Measurements from ENCODE around the gene FMNL1. TPM values are rescaled to one million over a fixed set of nuclear protein-coding genes. Genes with fewer than 3 reads are reported as not detected.

FMNL1 gene
- total and polyA plus RNA-seq, 8 donors: 4.5 to 34.5 (median 10.0) TPM

DNA sequence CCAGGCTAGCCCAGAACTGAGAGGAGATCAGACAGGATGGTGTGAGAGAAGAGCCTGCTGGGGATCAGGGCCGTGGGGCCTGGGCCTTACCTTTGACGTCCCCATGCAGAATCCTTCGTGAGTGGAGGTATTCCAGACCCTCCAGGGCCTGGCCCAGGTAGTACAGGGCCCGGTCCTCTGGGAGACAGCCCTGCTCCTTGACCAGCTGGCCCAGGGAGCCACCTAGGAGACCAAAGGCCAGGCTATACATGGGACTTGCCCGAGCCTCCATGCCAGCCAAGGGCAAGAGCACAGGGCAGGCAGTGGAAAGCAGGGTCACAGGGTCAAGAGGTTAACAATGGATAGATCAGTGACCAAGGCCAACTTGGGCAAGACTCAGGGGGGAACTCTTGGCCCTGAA, 52.3 kb downstream of the FMNL1 start:
- intact Hi-C loops (cut with DNase I; ENCODE audit: low total_unique reads): no loop called here
- Histone ChIP-seq H3K4me1 (peaks cover 11 to 32% (median 28%) of the 10 kb centered on the region in 4 donors), H3K4me3 (no peak overlapping the region), H3K9me3 (no peaks in the 10 kb centered on the region), H3K36me3 (peaks cover 47 to 62% (median 56%) of the 10 kb centered on the region in 4 donors), H3K27ac (no peak overlapping the region), H3K27me3 (no peaks in the 10 kb centered on the region)
- TF ChIP-seq POLR2A (IDR thresholded peaks at IDR 0.05) (no peak), POLR2AphosphoS5 (IDR thresholded peaks at IDR 0.05) (no peak), EP300 (IDR thresholded peaks at IDR 0.05) (no peak)
- TF ChIP-seq, protein P1, sequence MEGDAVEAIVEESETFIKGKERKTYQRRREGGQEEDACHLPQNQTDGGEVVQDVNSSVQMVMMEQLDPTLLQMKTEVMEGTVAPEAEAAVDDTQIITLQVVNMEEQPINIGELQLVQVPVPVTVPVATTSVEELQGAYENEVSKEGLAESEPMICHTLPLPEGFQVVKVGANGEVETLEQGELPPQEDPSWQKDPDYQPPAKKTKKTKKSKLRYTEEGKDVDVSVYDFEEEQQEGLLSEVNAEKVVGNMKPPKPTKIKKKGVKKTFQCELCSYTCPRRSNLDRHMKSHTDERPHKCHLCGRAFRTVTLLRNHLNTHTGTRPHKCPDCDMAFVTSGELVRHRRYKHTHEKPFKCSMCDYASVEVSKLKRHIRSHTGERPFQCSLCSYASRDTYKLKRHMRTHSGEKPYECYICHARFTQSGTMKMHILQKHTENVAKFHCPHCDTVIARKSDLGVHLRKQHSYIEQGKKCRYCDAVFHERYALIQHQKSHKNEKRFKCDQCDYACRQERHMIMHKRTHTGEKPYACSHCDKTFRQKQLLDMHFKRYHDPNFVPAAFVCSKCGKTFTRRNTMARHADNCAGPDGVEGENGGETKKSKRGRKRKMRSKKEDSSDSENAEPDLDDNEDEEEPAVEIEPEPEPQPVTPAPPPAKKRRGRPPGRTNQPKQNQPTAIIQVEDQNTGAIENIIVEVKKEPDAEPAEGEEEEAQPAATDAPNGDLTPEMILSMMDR (IDR thresholded peaks at IDR 0.05): no peak
- 76 to 91% (median 87%) methylated on average over 3 to 5 of the region's 5 CpGs for WGBS, 5 donors
- DNase-seq: no peak

DNA sequence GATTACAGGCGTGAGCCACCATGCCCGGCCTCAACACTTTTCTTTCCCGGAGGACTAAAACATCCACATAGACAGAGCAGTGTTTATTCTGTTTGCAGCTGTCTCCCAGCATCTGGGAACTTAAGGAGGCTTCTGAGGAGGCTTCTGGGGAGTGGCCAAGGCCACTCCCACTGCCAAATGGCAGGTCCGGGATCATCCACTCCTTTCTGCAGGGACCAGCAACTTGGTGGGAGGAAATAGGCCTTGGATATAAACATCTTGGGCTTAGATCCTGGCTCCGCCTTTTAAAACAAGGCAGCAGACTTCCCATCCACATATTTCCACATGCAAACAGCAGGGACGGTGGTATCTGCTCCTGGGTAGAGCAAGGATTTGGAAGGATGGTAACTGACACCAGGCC, 54.3 kb downstream of the FMNL1 start:
- TF ChIP-seq POLR2AphosphoS5 (IDR thresholded peaks at IDR 0.05): no peak
- TF ChIP-seq, protein P1 (IDR thresholded peaks at IDR 0.05): no peak
- no peak for TF ChIP-seq POLR2A (IDR thresholded peaks at IDR 0.05)
- no peak for TF ChIP-seq EP300 (IDR thresholded peaks at IDR 0.05)
- 40 to 66% (median 55%) methylated on average over 5 to 6 of the region's 6 CpGs for WGBS, 5 donors
- intact Hi-C loops (cut with DNase I; ENCODE audit: low total_unique reads): loop anchor here (5.0 kb wide), 1 partner anchor 106 kb away; no protein-coding TSS in a partner anchor
- peak in 1 of 2 donors; percentile 53 for DNase-seq
- Histone ChIP-seq H3K27me3 (no peaks in the 10 kb centered on the region), H3K4me1 (peaks cover 11 to 45% (median 31%) of the 10 kb centered on the region in 4 donors), H3K4me3 (no peak overlapping the region), H3K36me3 (peaks cover 27 to 61% (median 49%) of the 10 kb centered on the region in 4 donors), H3K27ac (peak overlapping the region in 1 of 5 donors; percentile 82), H3K9me3 (no peaks in the 10 kb centered on the region)

DNA sequence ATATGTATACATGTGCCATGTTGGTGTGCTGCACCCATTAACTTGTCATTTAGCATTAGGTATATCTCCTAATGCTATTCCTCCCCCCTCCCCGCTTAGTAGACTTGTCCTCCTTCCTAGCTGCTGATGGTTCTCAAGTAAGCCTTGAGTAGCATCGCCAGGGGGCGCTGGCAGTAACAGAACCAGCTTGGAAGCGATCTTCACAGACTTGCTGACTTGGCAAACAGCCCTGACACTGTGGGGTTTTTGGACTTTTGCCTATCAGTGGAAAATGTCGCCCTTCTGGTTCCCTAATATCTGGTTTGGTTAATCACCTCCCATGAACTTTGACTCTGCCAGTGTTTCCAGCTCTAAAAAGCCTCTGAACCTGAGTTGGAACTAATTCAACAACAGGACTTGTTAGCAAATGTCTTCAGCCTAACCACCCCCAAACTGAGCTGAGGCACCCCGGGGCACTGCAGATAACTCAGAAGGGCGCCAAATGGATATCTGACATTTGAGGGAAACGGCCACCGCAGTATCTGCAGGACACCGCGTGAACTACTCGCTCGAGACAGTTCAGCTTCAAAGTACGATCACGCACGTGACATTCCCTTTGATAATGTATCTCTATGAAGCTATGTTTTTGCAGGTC, 55.6 kb downstream of the FMNL1 start:
- DNase-seq: peak; percentile 97 to 99
- no peak overlapping the region for H3K4me3 ChIP-seq
- peak overlapping the region; percentile 73 to 85 (median 81) for H3K27ac ChIP-seq
- H3K27me3 ChIP-seq: no peaks in the 10 kb centered on the region
- 17 to 32% (median 19%) methylated on average over 16 of the region's 16 CpGs for WGBS, 5 donors
- intact Hi-C loops (cut with DNase I; ENCODE audit: low total_unique reads): loop anchor here (5.0 kb wide), 1 partner anchor 105 kb away; no protein-coding TSS in a partner anchor
- peaks cover 11 to 46% (median 31%) of the 10 kb centered on the region in 4 donors for H3K4me1 ChIP-seq
- H3K9me3 ChIP-seq: no peaks in the 10 kb centered on the region
- peak; percentile 63 to 94 (median 83) for TF ChIP-seq POLR2AphosphoS5 (IDR thresholded peaks at IDR 0.05)
- TF ChIP-seq, protein P1 (IDR thresholded peaks at IDR 0.05): peak in 6 of 7 experiments; percentile 45 to 97 (median 80)
- no peak for TF ChIP-seq POLR2A (IDR thresholded peaks at IDR 0.05)
- no peak for TF ChIP-seq EP300 (IDR thresholded peaks at IDR 0.05)
- peaks cover 19 to 57% (median 40%) of the 10 kb centered on the region in 4 donors for H3K36me3 ChIP-seq

DNA sequence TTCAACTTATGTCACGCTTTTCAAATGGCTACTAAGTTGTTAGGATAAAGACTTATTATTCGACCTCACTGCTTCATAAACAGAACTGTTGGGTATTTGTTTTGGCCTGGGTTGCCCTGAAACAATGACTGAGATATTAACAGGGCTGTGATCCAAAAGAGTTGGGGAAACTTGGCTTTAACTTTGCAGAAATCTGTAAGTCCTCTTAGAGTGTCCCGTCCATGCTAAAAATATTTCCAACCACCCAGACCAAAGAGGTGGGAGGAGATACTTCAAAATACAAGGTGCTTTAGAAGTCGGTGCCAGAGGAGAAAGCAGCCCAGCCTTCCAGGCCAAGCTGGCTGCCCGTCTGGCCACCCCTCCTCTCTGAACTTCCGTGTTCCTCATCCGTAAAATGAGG, 56.3 kb downstream of the FMNL1 start:
- Histone ChIP-seq H3K27ac (peak overlapping the region; percentile 73 to 85 (median 81)), H3K4me1 (peaks cover 15 to 53% (median 34%) of the 10 kb centered on the region in 4 donors), H3K27me3 (no peaks in the 10 kb centered on the region), H3K4me3 (no peak overlapping the region), H3K9me3 (no peaks in the 10 kb centered on the region), H3K36me3 (peaks cover 19 to 57% (median 40%) of the 10 kb centered on the region in 4 donors)
- intact Hi-C loops (cut with DNase I; ENCODE audit: low total_unique reads): loop anchor here (5.0 kb wide), 1 partner anchor 104 kb away; no protein-coding TSS in a partner anchor
- TF ChIP-seq POLR2A (IDR thresholded peaks at IDR 0.05) (no peak), EP300 (IDR thresholded peaks at IDR 0.05) (no peak), POLR2AphosphoS5 (IDR thresholded peaks at IDR 0.05) (peak in 2 of 3 donors; percentile 24 to 30)
- peak; percentile 55 to 67 for DNase-seq
- 15 to 39% (median 20%) methylated on average over 7 of the region's 7 CpGs for WGBS, 5 donors

Measured in stomach (tissue), 9 donors.